IPS-NIHi7 (cell line): ENCODE results near the gene TPP1.

Experiments
- DNase-seq: peaks from one replicate; pipeline ENCODE4 v3.0.0; 2012; ENCODE audit warnings: mixed read lengths; ENCODE audit errors: extremely low spot score

TPP1 gene

DNA sequence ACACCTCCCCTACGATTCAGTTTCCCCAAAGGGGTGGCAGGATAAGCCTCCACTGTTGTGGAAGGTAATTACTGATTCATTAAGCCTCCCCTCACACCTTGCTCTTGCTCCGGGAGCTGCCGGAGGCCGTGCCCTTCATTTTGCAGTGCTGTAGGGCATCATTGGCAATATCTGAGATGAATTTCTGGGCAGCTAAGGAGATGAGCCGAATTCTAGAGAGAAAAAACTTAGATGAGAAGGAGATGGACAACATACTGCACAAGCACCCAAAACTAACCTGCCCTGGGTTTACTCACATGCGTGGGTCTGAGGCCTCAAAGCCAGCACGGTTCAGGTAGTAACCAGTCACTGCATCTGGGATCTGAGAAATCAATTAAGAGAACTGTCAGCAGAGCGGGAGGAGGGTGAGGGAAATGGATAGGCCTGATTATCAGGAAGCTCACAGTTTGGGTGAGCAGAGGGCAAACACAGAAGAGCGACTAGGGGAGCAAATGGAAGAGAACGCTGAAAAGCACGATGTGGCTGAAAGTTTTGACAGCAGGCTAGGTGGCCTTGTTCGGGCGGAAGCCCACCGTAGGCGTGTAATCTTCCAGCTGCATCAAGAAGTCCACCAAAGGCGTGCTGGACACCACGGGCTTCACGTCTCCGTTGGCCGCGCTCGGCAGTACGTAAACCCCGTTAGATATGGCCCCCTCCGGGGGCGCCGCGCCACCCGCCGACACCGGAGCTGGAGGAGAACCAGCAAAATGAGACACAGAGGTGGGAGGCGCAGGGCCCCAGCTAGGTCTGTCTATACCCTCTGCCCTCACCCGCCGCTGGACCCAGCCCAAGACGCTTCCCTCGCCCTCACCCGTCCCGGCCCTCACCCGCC, 7.9 kb downstream of the TPP1 start:
- DNase-seq = no peak

DNA sequence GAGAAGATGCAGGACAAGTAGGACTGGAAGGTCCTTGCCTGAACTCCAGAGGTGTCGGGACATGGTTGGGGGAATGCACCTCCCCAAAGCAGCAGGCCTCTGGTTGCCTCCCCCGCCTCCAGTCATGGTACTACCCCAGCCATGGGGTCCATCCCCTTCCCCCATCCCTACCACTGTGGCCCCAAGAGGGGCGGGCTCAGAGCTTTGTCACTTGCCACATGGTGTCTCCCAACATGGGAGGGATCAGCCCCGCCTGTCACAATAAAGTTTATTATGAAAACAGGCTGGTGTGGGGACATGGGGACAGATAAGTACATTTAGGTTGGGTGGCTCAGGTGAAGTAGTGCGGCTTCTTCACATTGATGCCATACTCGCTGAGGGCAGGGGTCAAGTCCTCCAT, 8.6 kb downstream of the TPP1 start:
- no peak for DNase-seq

- no peak for DNase-seq
Observed at GRCh38 chr11:6609502-6610015, 9.7 kb downstream of the TPP1 start.

DNA sequence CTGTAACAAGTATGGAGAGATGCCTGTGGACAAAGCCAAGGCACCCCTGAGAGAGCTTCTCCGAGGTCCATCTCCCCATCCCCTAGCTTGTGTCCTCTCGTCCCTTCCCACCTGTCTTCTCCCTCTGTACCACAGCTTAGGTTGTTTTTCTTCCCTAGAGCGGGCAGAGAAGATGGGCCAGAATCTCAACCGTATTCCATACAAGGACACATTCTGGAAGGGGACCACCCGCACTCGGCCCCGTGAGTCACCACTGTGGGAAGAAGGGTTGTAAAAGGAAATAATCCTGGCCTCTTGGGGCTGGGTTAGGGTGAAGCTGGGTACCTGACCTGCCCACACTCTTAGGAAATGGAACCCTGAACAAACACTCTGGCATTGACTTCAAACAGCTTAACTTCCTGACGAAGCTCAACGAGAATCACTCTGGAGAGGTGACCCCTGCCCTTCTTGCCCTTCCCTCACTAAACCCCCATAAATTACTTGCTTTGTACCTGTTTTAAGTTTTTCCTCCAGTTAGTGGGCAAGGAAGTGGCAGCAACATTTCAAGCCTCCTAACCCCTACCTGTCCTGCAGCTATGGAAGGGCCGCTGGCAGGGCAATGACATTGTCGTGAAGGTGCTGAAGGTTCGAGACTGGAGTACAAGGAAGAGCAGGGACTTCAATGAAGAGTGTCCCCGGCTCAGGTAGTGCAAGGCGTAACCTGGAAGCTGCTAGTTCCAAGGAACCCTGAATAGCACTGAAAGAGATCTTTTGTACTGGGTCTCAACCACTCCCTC, 10.3 kb downstream of the TPP1 start:
- no peak for DNase-seq

- DNase-seq = no peak
Observed at GRCh38 chr11:6608011-6608410, 11.2 kb downstream of the TPP1 start.

DNA sequence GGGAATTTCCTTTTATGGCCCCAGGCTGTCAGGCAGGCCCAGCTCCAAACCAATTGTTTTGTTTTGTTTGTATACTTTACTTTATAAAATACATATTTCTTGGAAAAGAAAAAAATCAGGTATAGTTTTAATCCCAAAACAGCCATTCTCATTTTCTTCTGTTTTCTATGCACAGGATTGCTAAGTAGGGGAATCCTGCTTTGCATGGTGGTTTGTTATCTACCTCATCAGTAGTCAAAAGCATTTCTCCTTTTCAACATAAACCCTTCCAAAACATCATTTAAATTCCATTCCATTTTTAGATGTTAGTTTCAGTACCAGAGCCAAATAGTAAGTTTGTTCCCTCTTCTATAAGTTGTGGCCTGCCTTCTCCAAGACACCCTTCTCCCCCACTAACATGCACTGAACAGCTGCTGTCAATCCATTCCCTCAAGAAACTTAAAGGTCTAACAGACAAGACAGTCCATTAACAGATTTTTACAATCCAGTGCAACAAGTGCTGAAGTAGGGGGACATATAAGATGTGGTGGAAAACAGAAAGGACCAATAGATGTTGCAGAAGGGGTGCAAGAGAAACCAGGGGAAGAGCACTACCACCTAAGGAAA, 11.9 kb downstream of the TPP1 start:
- DNase-seq = no peak

DNA sequence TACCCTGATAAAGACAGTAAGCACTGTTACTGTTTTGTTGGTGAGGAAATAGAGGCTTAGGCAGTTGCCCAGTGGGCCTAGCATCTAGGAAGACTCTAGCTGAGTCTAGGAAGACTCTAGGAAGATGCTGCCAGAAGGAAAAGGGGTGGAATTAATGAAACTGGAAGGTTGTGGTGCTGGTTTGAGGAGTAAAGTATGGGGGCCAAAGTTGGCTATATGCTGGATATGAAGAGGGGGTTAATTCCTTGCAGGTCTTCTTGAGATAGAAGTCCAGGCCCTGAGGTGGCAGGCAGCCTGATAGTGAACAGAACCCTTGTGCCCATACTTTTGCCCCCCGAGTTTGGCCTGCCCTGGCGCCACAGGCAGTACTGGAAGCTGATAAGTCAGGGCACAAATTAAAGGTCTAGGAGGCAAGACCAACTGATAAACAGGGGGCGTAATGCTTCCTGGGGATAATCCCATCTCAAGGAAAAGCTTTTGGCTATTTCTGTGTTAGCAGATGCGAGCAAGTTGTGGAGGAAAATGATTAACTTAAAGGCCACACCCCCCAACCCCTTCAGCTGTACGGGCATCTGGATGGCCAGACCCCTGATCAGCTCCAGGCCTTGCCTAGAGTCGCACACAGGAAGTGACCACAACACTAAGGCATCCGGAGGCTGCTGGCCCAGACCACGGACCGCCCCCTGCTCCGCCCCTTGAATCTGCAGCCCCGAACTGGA, 12.6 kb downstream of the TPP1 start:
- peak; percentile 93 for DNase-seq

- no peak for DNase-seq
Observed at GRCh38 chr11:6604790-6605189, 14.4 kb downstream of the TPP1 start.

DNA sequence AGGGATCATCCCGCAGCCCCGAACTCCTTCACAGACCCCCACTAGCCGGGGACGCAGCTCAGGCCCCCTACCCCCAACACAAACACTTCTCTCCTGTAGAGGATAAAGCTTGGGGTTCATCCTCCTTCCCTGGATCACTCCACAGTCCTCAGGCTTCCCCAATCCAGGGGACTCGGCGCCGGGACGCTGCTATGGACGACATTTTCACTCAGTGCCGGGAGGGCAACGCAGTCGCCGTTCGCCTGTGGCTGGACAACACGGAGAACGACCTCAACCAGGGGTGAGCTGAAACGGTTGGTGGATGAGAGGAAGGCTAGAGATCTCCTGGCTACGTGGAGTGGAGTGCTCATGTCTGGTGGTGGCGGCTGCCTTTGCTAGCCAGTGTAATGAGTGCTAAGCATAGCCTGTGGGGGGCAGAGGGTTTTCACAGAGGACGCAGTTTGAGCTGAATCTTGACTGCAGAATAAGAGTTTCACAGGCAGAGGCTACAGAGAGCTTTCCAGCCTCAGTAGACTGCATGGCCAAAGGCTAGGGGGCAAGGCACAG, 15.1 kb downstream of the TPP1 start:
- DNase-seq = no peak

DNA sequence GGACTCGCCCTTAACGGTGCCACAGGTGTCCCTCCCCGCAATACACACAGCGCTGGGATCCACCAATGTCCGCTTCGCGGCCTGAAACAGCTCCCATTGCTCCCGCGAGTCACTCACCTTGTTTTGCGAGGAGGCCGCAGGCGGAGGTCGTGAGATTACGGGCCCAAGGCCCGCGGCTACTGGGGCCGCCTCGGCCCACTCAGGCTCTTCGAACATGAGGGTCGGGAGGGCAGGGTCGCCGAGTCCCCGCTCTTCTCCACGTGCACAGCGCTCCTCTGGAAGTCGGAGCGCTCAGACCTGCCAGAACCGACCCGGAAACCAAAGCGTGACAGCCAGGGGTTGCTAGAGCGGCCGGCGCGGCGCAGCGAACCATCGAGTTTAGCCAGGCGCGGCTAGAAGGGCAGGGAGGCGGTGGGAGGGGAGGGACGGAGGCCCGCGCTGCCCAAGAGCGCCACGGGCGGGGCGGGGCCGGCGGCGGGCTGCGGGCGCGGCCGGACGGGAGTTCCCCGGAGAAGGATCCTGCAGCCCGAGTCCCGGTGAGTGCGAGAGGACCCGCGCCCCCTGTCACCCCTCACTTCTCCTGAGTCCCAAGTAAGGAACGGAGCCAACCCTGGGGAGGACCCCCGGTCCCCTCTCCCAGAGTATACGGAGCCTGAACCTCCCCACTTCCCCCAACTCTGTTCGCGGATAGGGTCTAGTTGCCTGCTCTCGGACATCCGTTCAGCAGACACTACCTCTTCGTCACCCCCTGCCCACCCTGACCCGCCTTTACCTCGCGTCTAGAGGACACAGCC, 15.7 kb downstream of the TPP1 start, which contains the start of the genes ILK and RRP8:
Gene ILK, plus strand, starts transcription at position 488 of the 794 bp plus-strand sequence. CDS start 498 bp downstream, outside the sequence.
Gene RRP8, minus strand, starts transcription at position 330 of the 794 bp plus-strand sequence. Its CDS starts 114 bp downstream, at position 216.
- DNase-seq = peak; percentile 97

DNA sequence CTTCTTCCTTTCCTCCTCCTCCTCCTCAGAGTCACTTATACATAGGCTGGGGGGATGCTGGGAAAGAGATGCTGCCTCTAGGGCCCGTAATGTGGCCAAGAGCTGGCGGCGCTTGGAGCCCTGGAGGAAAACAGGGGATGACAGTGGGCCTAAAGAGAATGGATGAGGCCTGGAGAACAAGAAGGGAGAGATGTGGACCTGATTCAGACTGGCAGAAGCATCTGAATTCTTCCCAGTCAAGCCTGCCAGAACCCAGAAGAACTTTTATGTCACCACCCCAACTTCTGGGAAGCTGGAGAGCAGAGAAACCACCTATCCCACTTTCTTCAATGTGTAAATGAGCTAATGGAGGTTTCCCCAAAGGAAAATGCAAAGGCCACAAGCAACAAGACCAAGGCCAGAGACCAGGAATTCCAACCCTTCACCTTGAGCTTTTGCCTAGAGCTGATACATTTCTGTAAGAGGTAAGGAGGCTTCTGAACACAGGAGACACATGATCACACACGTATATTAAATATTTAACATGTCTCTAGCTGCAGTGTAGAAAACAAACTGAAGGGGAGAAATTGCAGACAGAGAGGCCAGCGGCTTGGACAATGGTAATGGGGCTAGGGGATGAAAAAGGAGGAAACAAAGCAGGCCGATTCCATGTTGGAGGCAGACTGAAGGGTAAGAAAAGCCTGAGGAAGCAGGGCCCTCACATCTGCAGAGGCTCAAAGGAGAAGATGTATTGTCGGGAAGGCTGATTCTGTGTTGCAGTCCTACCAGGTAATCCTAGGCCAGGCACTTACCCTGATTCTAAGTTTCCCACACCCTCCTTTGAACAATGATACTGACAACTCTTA, 16.9 kb downstream of the TPP1 start:
- no peak for DNase-seq

DNA sequence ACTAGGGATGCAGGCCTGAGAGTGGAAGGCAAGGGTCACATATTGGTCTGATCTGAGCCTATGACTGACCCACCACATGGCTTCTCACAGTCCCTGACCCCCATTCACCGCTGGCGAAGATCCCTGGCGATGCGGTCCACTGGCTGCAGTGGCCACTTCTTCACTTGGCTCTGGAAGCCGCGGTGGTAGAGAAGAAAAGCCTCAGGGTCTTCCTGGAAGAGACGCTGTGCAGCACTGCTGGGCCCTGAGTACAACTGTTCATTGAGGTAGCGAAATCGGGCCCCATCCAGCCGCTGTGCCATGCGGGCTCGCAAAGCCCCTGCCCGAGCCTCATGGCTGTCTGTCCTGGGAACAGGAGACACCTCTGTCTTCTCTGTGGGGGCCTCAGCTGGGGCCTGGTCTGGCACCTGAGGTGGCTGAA, 18.2 kb downstream of the TPP1 start:
- no peak for DNase-seq

DNA sequence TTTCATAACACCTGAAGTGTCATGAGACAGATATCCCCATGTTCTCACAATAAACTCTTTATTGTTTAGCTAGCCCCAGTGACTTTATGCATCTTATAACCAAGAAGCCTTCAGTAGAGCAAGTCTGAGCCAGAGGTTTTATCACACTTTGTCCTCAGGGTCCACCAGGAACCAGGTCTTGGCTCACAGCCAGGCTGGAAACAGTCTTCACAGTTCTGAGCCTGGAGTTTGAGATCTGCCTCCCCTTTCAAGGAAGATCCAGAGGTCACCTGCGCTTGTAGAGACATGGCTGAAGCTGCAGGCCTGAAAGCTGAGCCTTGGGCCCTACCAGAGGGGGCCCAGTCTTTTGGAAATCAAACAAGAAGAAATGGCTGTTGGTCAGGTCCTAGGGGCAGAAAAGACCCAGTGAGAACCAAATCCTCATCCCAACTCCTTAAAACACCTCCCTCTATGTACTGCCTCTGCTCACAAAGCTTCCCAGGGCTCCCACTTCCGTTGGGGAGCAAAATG, 19.3 kb downstream of the TPP1 start:
- no peak for DNase-seq

DNA sequence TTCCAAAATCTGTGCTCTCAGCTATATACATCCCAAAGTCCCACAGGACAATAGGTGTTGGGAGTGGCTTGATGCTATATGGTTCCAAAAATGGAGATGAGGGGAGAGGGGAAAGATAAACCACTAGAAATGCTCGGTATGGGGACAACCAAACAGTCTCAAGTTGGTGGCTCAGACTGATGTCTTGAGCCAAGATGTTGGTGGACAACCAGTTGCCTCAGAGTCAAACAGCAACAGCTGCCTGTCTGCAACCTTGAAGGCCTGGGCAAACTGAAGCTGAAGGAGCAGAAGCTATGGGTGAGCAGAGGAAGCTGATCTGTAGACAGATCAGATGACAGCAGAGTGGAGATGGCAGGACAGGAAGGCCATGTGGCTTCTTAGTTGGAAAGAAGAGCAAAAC, 19.8 kb downstream of the TPP1 start:
- no peak for DNase-seq

DNA sequence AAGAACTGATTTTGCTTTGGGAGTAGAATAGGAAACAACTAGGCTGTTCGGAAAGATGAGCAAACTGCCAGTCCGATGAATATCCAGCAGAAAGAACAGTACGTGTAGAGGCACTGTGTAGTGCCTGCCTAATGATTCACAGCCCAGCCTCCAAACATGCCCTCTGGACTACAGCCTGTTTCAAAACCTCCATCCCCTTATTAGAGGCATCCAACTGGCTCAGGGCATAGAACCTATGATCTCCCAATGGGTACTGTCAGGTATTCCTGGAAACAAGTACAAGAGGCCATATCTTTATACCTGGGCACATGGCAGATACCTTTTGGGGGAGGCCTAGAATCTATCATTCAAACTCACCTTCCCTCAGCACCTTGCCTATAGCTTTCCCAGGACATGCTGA, 20.7 kb downstream of the TPP1 start:
- no peak for DNase-seq

- DNase-seq = no peak
Observed at GRCh38 chr11:6596239-6596877, 22.9 kb downstream of the TPP1 start.

DNA sequence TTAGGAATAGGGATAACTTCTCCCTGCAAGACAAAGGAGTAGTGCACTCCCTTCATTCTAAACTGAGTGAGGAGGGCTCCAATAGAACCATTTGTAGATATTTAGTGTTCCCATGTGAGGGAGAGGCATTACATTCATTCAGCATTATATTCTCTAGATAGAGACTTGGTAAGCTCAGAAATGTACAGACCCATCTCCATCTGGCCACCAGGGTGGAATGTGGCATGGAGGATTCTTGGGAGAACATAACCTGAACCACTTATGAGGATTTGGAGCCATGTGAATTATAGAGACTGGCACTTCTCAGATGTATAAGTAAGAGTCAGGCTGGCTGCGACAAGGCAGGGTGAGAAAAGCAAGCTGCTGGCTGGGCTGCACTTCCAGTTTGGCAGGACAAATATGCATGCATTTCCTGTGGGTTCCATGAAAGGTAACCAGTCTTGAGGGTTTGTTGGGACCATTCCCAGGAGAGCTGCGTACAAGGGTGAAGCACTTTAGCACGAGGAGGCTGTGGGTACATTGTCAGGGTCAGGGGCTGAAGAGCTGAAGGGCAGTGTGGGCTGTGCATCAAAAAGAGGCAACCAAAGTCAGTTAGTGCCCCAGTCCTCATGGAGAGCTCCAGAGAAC, 25.0 kb downstream of the TPP1 start:
- no peak for DNase-seq

DNA sequence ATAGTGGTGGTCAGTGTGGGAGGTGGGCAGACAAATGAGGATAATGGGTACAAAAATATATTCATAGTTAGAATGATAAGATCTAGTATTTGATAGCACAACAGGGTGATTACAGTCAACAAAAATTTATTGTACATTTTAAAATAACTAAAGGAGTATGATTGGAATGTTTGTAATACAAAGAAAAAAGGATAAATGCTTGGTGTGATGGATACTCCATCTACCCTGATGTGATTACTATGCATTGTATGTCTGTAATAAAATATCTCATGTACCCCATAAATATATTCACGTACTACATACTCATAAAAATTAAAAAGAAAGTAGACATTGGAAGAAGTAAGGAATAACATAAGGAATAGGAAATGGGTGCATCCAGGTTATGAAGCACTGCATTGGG, 31.2 kb downstream of the TPP1 start:
- no peak for DNase-seq
